HG02885 (cell line): ENCODE measurements around the gene HUS1.
A peak's percentile ranks its signal among the peaks of the same experiment; 100 is the strongest.
"Not testable (repeated sequence)": the region's sequence is repeated elsewhere in the genome, so short reads cannot be mapped to it uniquely, and the experiment has no call there.

ENCODE experiments used
- ATAC-seq: cut with Tn5 transposase; IDR thresholded peaks from one replicate; pipeline ENCODE4 v1.9.1; 2021; ENCODE audit warnings: mild to moderate bottlenecking; ENCODE audit not compliant: unreplicated experiment, poor library complexity

Gene HUS1

DNA sequence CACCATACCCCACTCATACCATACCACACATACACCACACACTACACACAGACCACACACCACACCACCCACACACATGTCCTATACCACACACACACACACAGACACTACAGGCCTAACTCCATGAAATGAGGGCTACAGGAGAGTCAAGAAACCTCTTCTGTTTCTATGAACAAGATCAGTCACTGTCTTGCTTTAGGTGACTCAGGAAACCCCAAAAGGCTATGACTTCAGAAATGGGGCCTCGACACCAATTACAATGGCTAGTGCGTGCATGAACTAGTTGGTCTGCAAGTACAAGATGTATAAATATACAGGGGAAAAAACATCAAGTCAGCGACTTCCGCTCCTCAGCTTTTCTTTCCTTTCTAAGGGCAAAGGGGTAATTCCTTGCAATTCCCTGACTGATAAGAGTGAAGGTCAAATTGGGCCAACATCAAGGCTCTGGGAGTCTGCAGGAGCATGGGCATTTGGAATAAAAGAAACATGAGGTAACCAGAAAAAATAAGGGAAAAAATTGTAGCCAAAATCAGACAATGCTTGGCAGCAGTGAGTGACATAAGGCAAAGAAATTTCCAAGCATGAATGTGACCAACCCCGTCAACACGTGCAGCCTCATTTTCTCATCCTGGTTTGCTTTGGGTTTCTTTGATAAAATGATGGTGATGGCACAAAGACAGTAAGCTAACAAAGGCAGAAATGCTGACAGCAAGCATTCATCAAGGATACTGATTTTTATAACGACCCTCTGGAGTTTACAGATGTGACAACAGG is 32.6 kb downstream of the HUS1 start:
- no peak for ATAC-seq

DNA sequence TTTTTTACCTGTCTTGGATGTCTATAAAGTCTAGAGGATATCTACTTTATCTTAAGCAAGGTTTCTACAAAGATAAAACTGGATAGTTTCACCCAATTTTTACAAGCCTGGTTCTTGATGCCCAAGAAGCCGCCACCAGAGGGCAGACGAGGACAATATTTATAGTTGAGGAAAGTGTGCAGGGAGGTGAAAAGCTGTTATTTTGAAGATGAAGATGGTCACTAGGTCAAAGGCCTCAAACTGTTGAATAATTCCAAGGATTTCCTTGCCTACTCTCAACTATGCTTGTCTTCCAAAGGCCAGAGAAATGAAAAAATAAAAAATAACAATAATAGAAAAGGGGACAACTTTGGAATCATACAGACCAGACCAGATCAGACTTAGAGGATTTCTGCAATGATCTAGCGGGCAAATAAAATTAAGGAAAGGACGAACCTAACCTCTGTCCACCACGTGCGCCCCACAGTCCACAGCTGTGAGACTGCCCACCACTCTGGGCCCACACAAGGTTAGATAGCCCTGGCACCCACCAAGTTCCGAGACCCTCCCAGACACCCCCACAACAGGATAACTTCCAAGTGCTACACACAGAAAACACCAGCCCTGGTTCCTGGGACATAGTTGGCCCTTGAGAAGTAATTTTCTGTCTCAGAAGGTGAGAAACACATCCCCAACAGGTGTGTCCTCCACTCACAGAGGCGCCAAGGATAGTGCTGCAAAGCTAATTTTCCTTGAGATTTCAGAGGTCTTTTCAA is 34.0 kb downstream of the HUS1 start:
- ATAC-seq, result peak; percentile 69

DNA sequence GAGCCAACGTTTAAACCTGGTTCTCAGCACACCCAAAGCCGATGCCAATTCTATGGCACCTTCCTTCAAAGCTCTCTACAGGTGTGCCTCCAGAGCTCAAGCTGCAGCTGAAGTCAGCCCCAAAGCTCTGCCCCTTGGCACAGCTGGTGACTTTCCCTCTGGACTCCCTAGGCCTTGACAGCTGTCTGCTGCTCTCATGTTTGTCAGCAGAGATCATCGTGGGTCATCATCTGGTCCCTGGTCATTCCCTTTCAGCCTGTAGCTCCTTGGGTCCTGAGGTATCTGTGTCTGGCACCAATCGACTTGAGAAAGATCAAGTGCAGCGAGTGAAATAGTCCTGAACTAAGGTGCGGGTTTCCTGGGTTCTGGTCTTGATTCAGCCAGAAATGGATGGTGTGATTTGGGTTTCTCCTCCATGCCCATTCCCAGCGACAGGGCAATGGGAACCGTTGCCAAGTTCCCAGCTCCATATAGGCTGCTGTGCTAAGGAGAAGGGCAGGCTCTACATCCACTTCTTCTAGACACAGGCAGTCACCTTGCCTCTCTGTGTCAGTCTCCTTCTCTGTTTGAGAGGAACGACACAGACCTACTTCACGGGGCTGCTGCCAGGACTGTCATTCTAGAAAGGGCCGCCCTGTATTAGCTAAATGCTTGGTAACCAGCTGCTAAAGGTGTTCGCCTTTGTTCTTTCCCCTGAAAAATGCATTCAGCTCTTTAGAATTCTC is 34.7 kb downstream of the HUS1 start:
- ATAC-seq, result peak; percentile 12

DNA sequence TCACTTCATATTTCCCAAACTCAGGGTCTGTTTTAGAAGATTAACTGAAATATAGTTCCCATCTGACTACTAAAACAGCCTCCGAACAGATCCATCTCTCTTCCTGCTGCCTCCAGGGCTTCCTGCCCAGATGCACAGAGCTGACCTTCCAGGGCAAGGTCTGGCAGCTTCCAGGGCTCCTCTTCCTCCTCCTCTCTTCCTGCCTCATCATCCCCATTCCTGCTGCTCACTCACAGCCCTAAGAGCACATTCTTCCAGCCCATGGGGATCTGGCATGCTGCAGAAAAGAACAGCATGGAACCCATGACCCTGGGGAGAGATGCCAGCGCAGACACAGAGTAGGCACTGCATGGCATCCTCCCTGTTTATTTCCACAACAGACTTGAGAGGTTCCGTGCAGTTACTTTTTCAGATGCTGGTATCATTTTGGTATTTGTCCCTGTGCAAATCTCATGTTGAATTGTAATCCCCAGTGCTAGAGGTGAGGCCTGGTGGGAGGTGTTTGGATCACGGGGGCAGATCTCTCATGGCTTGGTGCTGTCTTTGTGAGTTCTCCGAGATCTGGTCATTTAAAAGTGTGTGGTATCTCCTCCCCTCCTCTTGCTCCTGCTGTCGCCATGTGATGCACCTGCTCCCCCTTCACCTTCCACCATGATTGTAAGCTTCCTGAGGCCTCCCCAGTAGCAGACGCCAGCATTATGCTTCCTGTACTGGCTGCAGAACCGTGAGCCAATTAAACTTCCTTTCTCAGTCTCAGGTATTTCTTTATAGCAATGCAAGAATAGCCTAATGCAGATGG is 35.5 kb downstream of the HUS1 start:
- no peak for ATAC-seq

DNA sequence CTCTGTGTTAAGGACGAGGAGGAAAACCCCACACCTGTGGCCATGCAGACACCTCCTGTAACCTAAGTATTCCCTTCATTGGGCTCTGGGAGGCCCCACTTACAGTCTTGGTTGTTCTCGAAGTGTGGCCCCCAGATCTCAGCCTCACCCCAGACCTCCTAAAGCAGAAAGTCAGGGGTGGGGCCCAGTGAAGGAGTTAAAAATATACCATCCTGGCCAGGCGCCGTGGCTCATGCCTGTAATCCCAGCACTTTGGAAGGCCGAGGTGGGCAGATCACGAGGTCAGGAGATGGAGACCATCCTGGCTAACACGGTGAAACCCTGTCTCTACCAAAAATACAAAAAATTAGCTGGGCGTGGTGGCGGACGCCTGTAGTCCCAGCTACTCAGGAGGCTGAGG is 36.8 kb downstream of the HUS1 start:
- ATAC-seq, result not testable (repeated sequence)

DNA sequence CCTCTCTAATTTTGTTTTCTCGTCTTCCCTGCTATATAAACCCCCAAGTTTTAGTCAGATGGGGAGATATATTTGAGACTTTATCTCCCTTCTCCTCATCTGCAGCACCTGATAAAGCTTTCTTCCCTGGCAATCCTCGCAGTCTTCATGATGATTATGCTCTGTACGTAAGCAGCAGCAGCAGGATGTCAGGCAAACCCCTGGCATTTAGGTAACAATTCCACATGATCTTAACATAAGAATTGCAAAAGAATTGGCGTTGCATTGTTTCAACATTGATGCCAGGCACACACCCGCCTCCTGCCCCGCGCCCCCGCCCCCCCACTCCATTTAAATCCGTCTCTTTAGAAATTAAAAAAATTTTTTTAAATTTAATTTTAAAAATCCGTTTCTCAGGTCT is 37.3 kb downstream of the HUS1 start:
- no peak for ATAC-seq

DNA sequence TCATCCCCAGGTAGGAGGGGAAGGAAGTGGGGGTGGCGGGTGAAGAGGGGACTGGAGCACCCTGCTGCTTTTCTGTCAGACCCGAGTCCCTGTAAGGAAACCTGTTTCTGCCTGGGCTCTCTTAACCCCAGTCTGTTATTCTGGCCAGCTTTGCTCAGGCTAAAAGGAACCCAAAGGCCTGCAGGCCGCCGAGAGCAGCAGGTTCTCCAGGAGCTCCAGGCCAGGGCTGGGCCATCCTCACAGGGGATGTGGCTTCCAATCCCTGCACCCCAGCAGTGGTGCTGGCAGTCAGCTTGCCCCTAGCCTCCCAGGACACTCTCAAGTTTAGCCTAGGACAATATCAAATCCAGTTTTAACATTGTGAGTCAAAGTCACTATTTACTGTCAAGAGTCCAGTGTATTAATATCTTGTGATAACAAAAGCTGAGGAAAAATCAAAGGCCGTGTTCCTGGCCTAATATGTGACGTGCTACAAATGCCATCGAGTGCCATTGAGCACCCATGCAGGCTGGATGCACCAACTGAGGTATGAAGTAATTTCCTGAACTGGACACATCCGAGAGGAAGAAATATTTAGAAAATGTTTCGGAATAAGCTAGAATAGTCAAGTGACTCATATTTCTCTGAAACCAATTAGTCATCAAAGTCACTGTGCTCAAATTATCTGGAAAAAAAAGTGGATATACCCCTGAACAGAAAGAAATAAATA is 38.1 kb downstream of the HUS1 start:
- no peak for ATAC-seq

DNA sequence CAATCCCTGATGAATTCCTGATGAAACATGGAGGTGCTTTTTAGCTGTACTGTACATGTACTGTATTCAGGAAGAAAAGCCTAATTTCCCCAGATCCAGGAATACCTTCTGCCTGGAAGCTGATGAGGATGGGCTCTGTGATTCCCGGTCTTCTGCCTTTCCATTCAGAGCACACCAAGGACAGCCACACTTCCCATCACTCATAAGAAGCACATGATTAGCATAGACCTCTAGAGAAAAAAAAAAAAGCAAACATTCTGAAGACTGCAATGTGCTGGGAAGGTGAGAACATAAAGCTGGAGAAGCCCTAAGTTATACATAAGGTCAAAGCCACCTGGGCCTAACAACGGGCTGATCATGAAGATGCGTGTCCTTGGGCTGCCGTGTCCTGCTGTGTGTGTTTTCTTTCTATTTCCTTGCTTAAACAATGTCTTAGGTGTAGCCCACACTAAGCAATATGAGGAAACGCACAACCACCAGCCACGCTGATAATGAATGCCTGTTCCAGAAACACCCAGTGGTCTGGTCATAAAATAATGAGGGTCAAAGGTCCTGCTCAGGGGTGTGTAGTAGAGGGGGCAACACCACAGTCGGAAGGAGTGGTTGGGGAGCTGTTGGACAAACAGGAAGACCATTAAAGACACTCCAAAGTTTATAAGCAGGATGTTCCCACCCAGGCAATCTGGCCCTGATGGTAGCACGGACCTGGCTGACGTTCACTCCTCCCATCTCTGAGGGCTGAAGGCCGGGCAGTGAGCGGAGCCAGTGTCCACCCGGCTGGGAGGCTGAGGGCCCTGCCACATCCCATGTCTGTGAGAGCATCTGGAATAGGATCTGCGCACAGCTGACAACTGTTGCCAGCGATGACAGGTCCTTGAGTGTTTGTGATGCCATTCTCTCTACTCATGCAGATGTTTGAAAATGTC is 39.1 kb downstream of the HUS1 start:
- ATAC-seq, result no peak

DNA sequence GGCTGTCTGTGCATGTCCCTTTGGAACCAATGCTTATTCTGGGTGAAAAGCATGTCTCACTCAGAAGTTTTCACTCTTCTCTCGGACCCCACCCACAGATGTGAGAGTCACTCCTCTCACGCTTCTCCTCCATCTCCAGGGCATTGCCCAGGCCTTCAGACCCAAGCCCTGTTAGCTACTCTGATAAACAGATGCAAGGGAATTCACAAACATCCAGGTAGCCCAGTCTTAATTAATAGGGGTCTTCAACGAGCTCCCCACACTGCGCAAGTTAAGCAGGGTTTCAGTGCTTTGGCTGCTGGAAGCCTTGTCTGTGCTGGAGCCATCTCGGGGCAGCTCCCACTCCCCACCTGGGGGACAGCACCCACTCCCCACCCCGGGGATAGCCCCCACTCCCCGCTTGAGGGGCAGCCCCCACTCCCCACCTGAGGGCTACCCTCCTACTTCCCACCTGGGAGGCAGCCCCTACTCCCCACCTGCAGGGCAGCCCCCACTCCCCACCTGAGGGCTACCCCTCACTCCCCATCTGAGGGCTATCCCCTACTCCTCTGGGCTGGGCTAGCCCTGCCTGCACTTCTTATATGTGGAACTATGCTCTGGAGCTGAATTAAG is 39.9 kb downstream of the HUS1 start:
- ATAC-seq, result no peak

DNA sequence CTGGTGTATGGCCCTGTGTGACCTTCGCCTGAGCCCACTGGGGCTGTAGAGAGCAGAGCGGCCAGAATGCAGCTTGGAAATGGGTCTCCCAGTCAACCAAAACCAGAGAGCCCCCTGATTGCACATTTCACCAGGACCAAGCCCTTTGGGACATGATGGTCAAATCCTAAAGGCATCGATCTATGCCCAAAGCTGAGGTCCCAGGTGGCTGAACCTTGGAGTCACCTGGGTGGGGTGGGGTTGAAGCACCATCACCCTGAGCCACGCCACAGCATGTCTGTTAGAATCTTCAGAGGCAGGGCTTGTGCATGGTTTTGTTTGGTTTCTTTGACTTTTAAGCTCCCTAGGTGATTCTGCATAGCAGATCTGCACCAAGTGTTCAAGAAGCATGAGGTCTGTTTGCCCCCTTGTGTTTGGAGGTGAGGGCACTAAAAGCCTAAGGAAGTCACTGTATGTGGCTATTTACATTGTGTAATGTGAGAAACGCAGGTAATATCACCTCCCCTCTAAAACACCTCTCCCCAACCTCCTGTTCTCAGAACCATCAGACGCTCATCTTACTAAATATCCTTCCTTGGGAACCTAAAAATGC is 40.7 kb downstream of the HUS1 start:
- ATAC-seq, result no peak

DNA sequence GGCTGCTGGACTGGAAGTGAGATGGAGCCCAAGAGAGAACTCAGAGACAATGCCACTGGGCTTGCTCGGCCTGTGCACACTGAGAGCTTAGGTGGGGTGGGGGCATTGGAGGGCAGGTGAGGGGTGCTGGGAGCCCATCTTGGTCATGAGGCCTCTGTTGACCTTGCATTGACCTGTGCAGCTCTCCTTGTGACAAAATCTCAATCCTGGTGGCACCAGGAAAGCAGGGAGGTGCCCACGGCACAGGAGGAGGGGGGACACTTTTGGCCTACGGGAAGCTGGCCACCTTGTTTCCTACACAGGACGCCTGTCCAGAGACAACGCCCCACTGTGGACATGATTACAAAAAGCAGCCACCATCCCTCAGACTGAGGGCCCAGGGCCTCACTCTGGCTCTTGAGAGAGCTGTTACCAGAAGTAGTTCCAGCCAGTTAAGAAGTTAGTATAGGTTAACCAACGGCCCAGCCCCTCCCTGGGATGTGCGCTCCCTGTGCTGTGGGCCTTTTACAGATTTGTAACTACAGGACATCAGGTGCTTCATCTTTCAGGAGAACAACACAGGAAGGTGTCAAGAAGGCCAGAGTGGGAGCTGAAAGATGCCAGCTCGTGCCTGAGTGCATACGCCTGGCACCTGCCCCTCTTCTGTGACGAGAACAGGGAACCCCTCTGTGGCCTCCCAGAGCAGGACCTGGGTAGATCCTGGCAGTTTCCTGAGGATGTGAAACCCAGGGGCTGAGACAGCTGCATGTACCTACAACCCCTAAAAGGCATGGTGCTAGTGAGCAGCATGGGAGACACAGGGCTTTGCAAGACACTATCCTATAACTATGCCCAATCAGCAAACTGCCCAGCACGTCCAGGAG is 41.5 kb downstream of the HUS1 start:
- peak; percentile 43 for ATAC-seq

DNA sequence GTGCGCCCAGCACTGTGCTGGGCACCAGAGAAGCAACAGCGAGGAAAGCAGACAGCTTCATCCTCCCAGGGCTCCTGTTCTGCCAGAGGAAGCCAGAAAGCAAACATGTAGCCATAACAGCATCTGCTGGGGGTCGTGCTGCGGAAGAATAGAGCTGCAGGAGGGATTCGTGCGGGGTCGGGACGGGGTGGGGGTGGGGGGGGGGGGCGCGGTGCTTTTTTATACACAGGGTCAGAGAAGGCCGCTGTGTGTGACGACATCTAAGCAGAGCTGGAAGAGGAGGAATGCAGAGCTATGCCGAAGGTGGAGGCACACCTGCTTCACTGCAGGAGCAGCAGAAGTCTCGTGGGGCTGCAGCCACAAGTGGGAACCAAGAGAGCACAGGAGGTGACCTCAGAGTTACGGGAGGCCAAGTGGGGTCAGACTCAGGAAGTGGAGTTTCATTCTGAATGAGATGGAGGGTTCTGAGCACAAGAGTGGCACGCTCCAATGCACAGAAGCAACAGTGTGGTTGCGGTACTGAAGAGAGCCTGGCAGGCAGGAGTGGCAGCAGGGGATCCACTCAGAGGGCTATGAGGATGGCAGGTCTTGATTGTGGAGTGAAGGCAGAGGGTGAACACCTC is 42.2 kb downstream of the HUS1 start:
- ATAC-seq, result peak; percentile 96

DNA sequence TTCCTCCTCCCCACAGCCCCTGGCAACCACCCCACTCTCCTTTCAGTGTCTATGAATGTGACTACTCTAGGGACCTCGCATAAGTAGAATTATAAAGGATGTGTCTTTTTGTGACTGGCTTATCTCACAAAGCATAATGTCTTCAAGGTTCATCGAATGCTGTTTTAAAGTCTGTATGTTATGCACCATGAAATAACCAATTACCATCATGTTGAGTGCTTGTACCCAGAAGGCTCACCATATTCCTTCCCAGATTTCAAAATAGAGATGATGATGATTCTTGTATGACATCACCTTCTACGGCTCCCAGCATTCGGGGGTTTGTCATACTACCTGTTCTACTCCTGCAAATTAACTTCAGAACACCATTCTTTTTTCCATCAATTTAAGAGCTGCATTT is 43.1 kb downstream of the HUS1 start:
- no peak for ATAC-seq

DNA sequence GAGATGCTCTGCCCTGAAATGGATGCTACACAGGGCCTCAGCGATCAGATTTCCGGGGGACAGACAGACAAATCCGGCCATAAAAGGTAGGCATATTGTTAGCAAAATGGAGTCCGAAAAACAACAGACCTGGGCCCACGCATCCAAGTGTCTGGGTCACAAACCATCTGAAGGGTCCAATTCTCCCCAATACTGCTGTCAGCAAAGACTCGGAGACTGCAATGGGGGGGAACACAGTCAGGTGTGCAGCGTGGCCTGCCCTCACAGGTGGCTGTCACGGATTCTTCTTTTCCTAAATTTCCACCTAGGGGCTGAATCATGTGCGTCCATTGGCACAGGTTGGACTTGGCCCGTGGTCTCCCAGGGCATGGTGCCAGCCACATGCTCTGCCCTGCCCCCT is 44.1 kb downstream of the HUS1 start:
- ATAC-seq, result no peak

DNA sequence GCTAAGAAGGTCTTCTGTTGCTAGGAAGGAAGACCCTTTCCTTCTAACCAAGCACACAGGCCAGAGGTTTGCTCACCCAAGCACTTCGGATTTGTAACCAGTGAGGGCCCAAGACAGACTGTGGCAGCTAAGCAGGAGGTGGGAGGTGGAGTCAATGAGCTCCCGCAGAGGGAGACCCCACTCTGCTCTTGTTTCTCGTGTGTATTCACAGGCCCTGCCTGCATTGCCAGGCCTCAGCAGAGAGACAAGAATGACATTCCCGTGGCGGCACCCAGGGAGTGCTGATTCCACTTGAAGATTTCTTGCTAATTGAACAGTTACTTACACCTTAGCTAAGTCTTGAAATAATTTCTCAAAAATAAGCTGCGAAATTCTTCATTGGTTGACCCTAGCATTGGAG is 44.6 kb downstream of the HUS1 start:
- no peak for ATAC-seq

DNA sequence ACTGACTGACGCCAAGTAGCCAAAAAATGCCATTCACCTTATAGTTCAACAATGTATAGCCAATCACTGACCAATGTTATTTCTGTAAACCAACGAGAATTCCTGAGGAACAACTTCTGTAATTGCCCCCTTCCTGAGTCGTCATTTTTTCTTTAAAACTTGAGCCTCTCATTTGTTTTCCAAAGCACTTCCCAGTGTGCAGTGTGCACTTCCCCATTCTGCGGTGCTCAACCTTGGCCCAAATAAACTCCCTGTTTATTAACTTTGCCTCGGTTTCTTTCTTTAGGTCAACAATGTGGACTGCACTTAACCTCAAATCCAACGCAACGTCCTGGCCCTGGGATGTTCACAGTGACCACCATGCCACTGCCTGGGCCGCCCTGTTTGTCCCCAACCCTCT is 46.2 kb downstream of the HUS1 start:
- no peak for ATAC-seq
